NCI-H2227 (cell line): ENCODE measurements around the gene GALNT14.

Source experiments
- DNase-seq: peaks from one replicate; lab custom pipeline; 2025; ENCODE audit not compliant: unreplicated experiment; lab: John Stamatoyannopoulos, UW

Gene GALNT14

DNA sequence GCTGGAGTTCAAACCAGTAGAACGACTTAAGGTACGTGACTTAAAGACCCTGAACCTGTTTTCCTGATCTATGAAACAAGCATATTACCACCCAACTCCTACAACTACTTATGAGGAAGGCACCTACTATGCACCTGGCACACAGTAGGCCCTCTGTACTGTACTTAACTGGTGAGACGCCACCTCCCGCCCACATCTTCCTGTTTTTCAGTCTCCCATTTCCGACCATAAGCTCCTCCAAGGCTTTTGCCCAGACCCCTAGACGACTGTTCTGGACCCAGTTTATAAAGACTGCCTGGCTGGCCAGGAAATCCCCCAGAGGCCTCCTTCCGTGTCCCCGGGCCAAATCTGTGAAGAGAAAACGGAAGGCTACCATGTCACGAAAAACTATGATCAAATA lies 1.5 kb downstream of the GALNT14 start:
- no peak for DNase-seq

DNA sequence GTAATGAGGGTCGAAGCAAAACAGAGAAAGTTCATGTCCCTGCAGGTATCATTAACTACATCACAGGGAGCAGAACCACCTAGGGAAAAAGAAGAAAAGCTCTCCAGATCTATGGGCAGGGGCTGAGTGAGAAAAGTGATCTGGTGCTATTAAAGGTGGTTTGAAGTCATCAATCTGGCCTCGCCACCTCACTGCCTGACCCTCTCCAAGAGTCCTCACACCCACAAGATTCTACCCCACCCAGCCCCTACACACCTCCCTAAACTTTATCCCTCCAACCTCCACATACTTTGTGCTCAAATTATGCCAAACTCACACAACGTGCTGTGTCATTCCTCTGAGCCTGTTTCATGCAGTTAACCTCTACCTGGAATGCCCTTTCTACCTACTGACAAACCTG lies 2.2 kb downstream of the GALNT14 start:
- DNase-seq: no peak

DNA sequence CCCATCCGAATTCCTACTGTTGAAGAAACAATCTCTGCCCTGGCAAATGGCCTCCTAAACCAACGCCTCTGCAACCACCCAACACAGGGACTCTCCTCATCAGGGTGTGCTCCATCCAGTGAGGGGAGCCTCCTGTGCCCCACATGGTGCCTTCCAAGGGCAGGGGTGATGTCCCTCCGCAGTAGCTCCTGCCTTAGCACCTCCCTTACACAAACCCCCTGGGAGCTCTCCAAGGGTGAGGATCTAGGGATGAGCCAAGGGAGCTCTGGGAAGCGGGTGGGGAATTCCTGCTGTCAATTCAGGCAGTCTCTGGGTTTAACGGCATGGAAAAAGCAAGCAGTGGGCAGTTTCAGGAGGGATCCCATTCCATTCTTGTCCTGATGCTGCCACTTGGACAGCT lies 3.8 kb downstream of the GALNT14 start:
- no peak for DNase-seq

DNA sequence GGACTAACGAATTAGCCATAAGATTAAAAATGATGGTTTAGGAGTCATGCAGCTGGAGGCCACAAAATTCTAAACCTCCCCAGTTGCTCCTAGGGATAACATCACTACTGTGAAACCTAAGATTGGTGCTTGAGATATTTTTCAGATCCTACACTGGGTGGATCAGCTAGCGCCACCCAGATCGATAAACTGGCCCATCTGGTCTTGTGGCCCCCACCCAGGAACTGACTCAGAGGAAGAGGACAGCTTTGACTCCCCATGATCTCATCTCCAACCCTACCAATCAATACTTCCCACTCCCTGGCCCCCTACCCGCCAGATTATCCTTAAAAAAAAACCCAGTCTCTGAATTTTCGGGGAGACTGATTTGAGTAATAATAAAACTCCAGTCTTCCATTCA lies 5.5 kb downstream of the GALNT14 start:
- DNase-seq: no peak

DNA sequence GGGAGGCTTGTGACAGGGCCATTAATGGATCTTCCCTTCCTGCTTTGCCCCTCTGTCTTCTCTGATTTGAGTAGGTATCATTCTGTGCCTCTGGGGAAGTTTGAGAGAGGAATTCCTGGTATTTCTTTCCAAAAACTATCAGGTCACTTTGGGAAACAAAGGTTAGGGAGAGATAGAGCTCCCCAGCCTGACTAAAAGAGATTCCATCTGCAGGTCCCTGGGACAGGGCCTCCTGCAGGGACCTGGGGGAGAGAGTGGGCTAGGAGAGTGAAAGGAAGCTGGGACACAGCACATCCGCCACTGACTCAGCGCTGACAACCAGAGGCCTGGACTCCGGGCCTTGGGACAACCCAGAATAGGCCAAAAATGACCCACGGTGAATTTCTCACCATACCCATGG lies 6.4 kb downstream of the GALNT14 start:
- DNase-seq: no peak

DNA sequence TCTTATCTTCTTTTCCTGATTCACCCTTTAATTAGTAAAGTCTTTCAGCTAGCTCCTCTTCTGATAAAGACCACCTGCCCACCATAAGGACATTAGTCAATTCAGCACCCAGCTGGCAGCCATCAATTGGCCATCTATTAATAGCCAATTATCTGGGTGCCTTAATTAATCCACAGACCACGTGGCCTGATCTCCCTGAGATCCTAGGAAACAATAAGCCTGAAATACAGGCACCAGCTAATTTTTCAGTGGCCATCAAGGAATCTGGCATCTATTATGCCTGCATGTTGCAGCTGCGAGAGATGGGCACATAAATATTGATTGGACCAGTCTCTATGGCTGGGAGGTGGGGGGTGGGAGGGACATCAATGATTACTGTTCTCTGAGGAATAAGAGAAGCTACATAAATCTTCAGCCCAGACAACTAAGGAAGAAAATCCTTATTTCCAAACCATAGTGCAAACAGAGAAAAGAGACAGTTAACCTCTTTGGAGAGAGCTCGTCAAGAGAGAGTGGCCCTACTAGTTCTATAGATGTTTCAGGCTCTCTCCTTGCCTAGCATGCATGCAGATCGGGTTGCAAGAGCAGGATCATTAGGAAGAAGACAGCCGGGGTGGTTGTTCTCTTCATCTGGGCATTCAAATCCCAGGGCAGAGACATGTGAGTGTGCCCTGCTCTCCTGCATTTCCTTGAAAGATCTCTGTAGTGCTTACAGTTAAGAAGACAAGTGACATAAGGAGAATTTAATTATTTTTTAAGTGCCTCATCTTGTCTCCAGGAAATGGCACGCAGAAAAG lies 8.7 kb downstream of the GALNT14 start:
- no peak for DNase-seq

DNA sequence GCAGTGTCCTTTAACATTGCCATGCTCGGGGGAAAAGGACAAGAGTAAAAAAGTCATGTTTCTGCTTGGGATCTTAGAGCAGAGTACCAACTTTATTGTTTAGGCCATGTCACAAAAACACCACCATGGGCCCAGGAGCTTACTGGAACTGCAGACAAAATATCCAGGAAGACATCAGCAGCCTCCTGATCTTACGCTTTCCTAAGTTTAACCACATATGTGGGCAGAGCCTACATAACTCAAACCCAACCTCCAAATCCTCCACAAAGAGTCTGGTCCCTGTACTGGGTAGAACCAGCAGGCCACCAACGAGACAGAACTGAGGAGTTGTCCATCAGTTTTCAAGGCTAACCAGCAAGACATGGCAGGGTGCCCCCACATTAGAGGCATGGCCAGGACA lies 10.3 kb downstream of the GALNT14 start:
- no peak for DNase-seq

DNA sequence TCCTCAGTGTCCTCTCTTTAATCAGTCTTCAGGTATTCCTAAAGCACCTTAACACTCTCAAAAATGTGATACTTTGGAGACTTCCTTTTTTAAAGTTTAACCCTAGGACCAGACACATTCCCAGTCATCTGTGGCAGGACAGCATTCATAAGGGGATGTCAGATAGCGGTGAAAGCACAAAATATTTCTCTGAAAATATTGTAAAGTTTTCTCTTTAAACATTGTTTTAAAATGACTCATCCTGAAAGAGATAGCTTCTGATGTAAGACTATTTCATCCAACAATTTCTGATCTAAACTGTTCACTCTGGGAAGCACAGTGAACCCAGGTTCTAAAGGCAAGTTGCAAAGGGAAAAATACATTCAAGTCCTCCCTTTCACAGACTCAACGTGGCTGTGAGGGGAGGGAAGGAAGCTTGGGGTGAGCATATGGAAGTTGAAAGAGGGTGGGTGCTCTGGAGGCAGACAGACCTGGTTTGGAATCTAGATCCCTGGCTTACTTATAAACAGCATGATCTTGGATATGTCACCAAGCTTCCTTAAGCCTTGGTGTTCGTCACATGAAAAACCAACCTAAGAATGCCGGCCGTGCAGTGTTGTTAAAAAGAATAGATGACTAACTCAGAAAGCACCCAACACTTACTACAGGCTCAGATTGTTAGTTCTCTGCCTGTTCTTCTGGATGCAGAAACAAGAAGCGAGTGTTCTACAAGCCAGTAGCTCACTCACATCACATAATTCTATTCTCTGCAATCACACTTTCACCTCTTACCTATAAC lies 12.1 kb downstream of the GALNT14 start:
- DNase-seq: no peak

DNA sequence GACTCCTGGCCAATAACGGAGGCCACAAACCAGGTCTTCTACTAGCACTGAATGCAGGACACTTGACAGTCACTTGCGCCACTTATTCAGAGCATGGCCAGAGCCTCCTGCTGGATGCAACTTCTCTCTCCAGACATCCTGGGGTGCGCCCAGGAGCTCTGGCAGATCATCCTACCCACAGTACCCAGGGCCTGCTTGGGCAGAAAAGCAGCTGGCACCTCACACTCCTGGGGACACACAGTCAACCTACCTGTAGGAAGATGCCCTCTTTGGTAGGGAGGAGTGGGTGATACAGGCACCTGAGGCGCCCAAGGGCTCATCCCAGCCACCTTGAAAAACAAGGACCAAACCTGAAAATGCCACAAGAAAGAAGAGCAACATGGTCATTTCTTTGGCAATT lies 13.3 kb downstream of the GALNT14 start:
- no peak for DNase-seq

DNA sequence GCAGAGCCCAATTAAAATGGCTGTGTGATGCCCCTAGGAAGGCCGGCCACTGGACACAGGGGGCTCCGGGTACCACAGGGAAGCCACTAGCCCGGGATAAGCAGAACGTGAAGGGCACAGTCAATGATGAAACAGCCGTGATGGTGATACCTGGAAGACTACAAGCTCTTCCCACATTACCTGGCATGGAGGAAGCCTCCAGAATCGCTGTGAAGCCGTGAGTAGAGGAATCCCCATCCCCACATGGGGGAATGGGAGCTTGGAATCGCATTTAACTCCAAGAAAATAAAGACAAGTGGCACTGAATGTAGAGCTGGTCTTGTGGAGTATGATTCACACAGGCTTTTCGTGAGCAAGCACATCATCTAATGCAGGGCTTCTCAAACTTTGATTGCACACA lies 16.1 kb downstream of the GALNT14 start:
- no peak for DNase-seq

DNA sequence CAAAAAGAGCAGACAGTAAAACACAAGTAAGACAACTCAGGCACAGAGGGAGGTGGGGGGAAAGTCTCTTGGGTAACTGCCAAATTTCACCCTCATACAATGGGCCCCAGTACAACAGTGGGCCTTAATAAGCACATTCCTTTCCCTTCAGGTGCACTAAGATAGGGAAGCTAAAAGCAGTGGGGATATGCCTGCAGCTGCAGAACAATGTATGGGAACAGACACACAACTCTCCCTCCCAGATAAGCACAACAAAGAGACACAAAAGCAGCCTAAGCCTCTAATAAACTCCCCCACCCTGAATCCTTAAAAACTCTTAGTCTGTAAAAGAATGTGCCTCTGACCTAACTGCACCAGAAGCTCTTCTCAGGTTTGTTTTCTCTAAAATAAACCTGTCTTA lies 24.5 kb downstream of the GALNT14 start:
- DNase-seq: no peak

DNA sequence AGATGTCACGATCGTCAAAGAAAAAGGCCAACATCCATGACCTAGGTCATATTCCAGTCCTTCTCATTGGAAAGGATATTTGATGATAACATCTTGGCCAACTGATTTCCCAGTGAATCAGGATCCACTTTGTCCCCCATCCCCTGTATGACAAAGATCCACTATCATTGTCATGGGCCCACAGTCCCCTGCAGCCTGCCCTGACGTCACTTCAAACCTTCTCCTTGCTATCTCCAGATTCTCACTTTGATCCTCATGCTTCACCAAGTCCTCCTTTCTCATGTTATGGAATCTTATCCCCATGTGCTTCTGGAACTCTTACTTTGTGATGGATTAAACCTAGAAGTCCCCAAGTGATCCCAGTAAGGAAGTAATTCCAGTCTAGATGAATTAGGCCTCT lies 25.7 kb downstream of the GALNT14 start:
- DNase-seq: no peak

DNA sequence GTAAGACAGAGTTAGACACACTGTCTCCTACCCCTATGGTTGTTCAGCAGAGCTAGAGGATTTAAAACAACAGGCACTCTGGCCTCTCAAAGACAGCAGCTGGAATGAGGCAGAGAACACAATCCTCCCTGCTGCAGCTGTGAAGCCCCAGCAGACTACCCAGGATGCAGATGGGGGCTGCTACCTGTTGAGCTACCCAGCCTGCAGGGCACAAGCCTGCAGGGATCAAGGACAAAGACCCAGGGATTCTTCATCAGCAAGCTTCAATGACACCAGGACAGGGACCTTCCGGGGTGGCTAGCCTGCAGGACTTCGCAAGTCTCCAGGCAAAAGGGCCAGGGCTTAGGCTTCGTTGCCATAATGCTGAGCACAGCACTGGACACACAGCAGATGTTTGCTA lies 27.2 kb downstream of the GALNT14 start:
- no peak for DNase-seq

DNA sequence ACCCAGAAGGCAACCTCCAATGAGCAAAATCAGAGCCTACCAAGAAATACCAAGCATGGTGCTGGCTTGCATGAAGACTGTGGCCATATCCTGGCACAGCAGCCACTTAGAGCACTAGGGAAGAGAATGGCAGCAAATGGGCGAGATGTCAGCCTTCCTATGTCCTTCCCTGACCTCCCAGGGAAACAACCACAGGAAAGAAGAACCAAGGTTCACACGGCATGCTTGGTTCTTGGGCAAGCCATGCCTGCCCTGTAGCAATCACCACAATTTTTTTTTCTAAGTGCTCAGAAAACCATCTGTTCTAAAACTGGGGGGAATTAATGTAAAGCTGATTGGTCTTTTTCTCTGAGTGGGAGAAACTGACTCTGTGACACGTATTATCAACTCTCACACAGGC lies 27.8 kb downstream of the GALNT14 start:
- DNase-seq: no peak

DNA sequence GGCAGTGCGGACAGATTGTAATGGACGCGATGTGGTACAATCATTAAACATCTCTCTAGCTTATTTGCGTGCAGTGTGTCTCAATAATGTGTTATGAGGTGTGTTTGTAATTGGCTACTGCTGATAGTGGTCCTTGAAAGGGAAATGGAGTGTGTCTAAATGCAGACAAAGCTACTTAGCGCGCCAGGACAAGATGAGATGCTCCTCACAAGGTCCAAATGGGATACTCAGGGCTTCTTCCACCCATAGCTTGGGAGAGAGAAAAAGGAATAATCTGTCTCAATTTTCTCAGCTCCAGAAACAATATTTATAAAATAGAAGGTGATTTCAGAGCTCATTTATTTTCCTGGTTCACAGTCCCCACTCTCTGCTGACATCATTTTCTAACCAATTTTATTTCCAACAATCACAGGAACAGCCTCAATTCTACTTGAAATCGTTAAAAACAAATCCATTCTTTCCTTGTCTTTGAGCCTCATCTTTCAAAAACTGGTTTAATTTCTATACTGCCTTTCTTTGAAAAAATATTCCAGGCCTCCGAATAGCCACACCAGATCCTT lies 28.5 kb downstream of the GALNT14 start:
- DNase-seq: no peak

DNA sequence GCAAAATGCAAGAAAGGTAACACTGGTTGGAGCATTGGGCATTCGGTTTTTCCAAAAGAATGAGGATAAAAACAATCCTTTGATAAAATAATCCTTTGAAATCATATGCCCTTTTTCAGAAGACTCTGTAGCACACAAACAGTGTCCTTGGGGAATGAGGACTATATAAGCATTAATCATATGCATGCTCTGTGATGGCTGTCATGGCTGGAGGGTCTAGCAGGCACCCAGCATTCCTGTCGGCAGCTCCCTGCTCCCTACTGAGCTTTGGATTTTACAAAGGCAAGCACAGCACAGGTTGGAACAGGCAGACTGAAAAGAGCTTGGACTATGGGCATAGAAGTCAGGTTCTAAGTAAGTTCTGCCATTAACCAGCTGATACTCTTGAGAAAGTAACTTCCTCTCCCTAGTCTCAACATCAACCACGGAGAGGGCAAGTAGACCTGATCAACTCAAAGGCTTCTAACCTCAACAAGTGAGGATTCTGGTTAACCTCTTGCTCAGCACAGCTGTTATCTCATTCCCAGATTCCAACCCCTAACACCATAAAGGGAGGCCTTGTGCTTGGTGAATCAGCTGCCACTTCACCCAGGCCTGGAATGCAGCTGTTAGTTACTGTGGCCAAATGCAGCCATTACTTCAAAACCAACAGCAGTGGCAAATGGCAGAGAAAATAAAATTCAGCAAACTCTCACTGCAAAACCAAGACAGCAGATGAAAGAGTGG lies 29.5 kb downstream of the GALNT14 start:
- no peak for DNase-seq

DNA sequence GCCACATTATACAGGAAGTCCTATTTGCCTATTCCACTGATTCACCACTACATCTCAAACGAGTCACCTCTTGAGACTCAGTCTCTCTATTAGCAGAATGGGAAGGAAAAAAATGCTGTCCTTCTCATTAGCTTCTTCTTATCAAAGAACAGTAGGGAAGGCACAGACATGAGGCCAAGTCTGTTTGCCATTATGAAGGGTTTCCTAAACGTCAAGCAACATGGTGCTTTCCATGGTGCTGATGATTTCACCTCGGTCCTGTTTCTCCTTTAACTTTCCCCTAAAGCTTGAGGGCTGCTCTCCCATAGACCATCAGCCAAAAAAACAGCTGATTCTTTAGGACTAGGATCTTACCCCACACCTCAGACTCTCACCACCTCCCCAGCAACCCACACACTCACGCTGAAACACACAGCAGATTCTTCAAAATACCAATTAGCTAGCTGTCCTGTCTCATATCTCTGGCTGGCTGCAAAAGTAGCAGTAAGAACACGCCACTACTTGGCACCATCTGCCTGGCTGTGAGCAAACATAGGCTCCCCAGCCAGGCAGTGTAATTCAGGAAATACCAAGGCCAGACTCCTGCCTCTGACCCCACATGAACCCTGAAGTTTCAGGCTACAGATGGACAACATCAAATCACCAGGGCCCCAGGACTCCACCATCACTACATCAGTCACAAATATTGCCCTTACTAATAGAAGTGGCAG lies 30.5 kb downstream of the GALNT14 start:
- DNase-seq: no peak

DNA sequence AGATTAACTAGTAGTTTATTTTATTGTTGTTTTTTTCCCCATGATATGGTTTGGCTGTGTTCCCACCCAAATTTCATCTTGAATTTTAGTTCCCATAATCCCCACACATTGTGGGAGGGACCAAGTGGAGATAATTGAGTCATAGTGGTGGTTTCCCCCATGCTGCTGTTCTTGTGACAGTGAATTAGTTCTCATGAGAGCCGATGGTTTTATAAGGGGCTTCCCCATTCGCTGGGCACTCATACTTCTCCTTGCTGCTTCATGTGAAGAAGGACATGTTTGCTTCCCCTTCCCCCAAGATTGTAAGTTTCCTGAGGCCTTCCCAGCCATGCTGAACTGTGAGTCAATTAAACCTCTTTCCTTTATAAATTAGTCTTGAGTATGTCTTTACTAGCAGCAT lies 36.5 kb downstream of the GALNT14 start:
- no peak for DNase-seq

DNA sequence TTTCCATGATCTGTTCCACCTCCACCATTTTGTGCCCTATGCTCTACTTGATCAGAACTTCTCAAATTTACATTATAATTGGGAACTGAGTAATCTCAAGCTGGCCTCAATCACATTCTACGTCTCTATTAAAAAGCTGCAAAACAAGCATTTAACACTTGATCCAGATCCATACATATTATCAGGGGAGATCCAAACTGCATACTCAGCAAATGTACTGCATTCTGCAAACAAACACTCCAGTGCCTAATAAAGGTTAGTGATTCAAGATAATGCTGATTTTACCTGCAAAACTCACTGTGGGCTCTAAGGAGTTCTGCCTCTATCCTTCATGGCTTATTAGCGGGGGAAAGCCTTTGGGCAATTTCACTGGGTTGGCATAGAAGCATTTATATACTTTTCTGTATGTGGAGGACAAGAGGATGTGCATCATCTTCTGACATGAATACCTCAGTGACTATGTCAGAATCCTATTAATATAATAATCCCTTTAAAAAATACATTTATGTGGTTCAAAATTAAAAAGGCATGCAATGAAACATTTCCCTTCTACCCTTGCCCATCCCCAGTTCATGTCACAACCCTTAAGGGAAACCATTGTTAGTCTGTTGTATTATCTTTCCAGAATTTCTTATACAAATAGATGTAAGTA lies 40.2 kb downstream of the GALNT14 start:
- DNase-seq: no peak

DNA sequence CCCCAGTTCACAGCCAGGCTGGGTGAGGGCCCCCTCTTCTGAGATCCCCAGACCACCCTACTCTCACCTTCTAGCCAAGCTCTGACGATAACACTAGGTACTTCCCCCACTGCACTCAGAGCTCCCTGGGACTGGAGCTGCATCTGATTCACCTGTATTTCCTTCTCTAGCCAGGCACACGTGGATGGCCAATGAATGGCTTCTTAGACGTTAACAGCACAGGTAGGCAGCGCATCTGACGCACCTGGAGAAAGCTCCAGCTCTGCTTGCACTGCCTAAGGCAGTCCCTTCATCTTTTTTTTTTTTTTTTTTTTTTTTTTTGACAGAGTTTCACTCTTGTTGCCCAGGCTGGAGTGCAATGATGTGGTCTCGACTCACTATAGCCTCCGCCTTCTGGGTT lies 48.1 kb downstream of the GALNT14 start:
- no peak for DNase-seq

DNA sequence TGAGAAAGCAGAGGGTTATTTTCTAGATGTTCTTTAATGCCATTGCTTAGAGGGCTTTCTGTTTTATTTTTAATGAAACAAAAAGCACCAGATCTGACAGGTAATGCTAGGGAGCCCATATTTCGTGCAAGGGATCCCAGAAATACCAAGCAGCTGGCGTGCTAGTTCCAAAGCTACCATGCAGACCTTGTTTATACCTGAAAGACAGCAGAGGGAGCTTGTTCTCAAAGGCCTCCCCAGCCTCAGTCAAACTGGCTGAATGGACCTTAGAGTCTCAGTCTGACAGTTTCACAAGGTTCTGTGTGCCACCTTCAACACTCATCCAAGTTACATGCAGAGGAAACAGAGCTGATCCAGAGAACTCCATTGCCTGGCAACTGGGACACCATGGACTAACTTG lies 48.6 kb downstream of the GALNT14 start:
- DNase-seq: no peak
